SK-N-SH (cell line): Measurements from ENCODE around the gene CACNA2D4. TPM values are rescaled to one million over a fixed set of nuclear protein-coding genes. Genes with fewer than 3 reads are reported as not detected.

ENCODE experiments used
- CTCF ChIA-PET: fragments of 300-600, 350-600 bp; formaldehyde crosslinking; extraction: SDS; loops from one replicate; lab custom pipeline; 2021; lab: Yijun Ruan, JAX
- POLR2A ChIA-PET: fragments of 350-600 bp; sonication (Branson Sonifier 250); formaldehyde crosslinking; extraction: SDS; loops from one replicate; lab custom pipeline; 2020; ENCODE audit warnings: antibody characterized with exemption, inconsistent platforms; lab: Yijun Ruan, JAX
- DNase-seq: peaks from one replicate; pipeline ENCODE4 v3.0.0; 2012
- H2AFZ ChIP-seq: fragments of 200-600 bp; sonication (generic); 2 replicates; pipeline ENCODE4 v1.8.1; 2016; ENCODE audit warnings: antibody characterized with exemption, mild to moderate bottlenecking, low read depth
- H3F3A ChIP-seq: fragments of 200-600 bp; sonication (generic); replicated peaks from 2 replicates; pipeline ENCODE3; 2016; ENCODE audit warnings: antibody characterized with exemption, mild to moderate bottlenecking; ENCODE audit not compliant: insufficient read depth
- H3K27ac ChIP-seq, 2 experiments: fragments of 200-500 bp in 1 of 2; fragments of 200-600 bp in 1 of 2; sonication (Bioruptor generic) in 1 of 2; sonication (generic), shearing (Covaris generic) in 1 of 2; 2 replicates each; pipeline versions ENCODE4 v1.5.1 to v1.6.1; 2014 to 2016; ENCODE audit warnings: low read depth in 2 of 2, inconsistent platforms in 1 of 2, low read length in 1 of 2, mild to moderate bottlenecking in 1 of 2, mixed read lengths in 1 of 2
- H3K27me3 ChIP-seq: fragments of 200-600 bp; sonication (generic), shearing (Covaris generic); 2 replicates; pipeline ENCODE4 v1.6.1; 2016; ENCODE audit warnings: mixed run types; ENCODE audit not compliant: insufficient read depth
- H3K36me3 ChIP-seq, 2 experiments: fragments of 200-500 bp in 1 of 2; fragments of 200-600 bp in 1 of 2; sonication (Bioruptor generic) in 1 of 2; sonication (generic) in 1 of 2; replicated peaks in 1 of 2; 2 replicates each; pipeline versions ENCODE3 to v1.5.1; 2014 to 2016; ENCODE audit warnings: low read length in 1 of 2, mild to moderate bottlenecking in 1 of 2; ENCODE audit not compliant: insufficient read depth in 2 of 2, control insufficient read depth in 1 of 2
- H3K4me1 ChIP-seq, 2 experiments: fragments of 200-500 bp in 1 of 2; fragments of 200-600 bp in 1 of 2; sonication (Bioruptor generic) in 1 of 2; sonication (generic), shearing (Covaris generic) in 1 of 2; 2 replicates each; pipeline versions ENCODE4 v1.5.1 to v1.6.1; 2014 to 2016; ENCODE audit warnings: low read depth in 1 of 2, low read length in 1 of 2, mixed run types in 1 of 2; ENCODE audit not compliant: insufficient read depth in 2 of 2, control insufficient read depth in 1 of 2
- H3K4me2 ChIP-seq: fragments of 200-600 bp; sonication (generic), shearing (Covaris generic); 2 replicates; pipeline ENCODE4 v1.6.1; 2017; ENCODE audit warnings: mixed run types
- H3K4me3 ChIP-seq, 2 experiments: fragments of 200-500 bp in 1 of 2; fragments of 200-600 bp in 1 of 2; sonication (Bioruptor generic) in 1 of 2; sonication (generic), shearing (Covaris generic) in 1 of 2; 2 replicates each; pipeline versions ENCODE4 v1.5.1 to v1.8.1; 2014 to 2016; ENCODE audit warnings: low read depth in 2 of 2, inconsistent platforms in 1 of 2, low read length in 1 of 2, mild to moderate bottlenecking in 1 of 2, mixed read lengths in 1 of 2, moderate library complexity in 1 of 2
- H3K79me2 ChIP-seq: fragments of 200-600 bp; sonication (generic); 2 replicates; pipeline ENCODE4 v1.8.1; 2017; ENCODE audit warnings: mild to moderate bottlenecking; ENCODE audit not compliant: insufficient read depth
- H3K9ac ChIP-seq: fragments of 200-600 bp; sonication (generic); 2 replicates; pipeline ENCODE4 v1.6.1; 2017; ENCODE audit warnings: mixed run types
- H3K9me2 ChIP-seq: fragments of 200-600 bp; sonication (generic); 2 replicates; pipeline ENCODE4 v1.6.1; 2017; ENCODE audit warnings: mixed run types
- H3K9me3 ChIP-seq: fragments of 200-600 bp; sonication (generic); 2 replicates; pipeline ENCODE4 v1.6.1; 2017; ENCODE audit warnings: mixed run types, mild to moderate bottlenecking, moderate library complexity
- H4K20me1 ChIP-seq: fragments of 200-600 bp; sonication (generic); 2 replicates; pipeline ENCODE4 v1.6.1; 2017; ENCODE audit warnings: mild to moderate bottlenecking, mixed run types; ENCODE audit not compliant: insufficient read depth
- ELF1 ChIP-seq: IDR thresholded peaks from 2 replicates; pipeline ENCODE4 v1.4.0; 2012
- EP300 ChIP-seq, 2 experiments: IDR thresholded peaks; 2 replicates each; pipeline versions ENCODE4 v1.4.0 to v1.6.1; 2012; ENCODE audit warnings: borderline replicate concordance in 1 of 2, low read depth in 1 of 2, low read length in 1 of 2
- NFIC ChIP-seq: IDR thresholded peaks from 2 replicates; pipeline ENCODE4 v1.4.0; 2012; ENCODE audit warnings: borderline replicate concordance
- NRF1 ChIP-seq: IDR thresholded peaks from 2 replicates; pipeline ENCODE4 v1.6.1; 2012; ENCODE audit warnings: low read depth, mild to moderate bottlenecking, low read length
- POLR2AphosphoS5 ChIP-seq: IDR thresholded peaks from 2 replicates; pipeline ENCODE4 v1.6.1; 2012; ENCODE audit warnings: low read depth, low read length
- RCOR1 ChIP-seq: fragments of 150-350 bp; IDR thresholded peaks from 2 replicates; pipeline ENCODE4 v1.6.1; 2017; ENCODE audit warnings: antibody characterized with exemption, low read length
- RXRA ChIP-seq: IDR thresholded peaks from 2 replicates; pipeline ENCODE4 v1.4.0; 2012; ENCODE audit warnings: low read depth, mild to moderate bottlenecking, borderline replicate concordance
- TAF1 ChIP-seq: IDR thresholded peaks from 2 replicates; pipeline ENCODE4 v1.6.1; 2012; ENCODE audit warnings: low read depth, mild to moderate bottlenecking, low read length, moderate library complexity, borderline replicate concordance
- TCF12 ChIP-seq: IDR thresholded peaks from 2 replicates; pipeline ENCODE4 v1.4.0; 2012
- TEAD4 ChIP-seq: IDR thresholded peaks from 2 replicates; pipeline ENCODE4 v1.4.0; 2012; ENCODE audit warnings: mild to moderate bottlenecking, borderline replicate concordance; ENCODE audit not compliant: insufficient read depth
- YY1 ChIP-seq: IDR thresholded peaks from 2 replicates; pipeline ENCODE4 v1.4.0; 2012; ENCODE audit warnings: low read depth, mild to moderate bottlenecking
- WGBS: methylation state at CpG from one replicate; pipeline ENCODE4 v1.1.6; 2017; ENCODE audit warnings: low lambda C conversion rate; 5-methylcytosine and 5-hydroxymethylcytosine counted together
- polyA plus RNA-seq, 3 experiments: library from polyadenylated mRNA; depleted of rRNA; stranded (reverse); fragments of >200 nt; gene quantifications; 2 replicates each; pipeline ENCODE4 v1.2.3, GENCODE V29; 2012
- TF ChIP-seq, protein P1 (sequence below): IDR thresholded peaks from 2 replicates; pipeline ENCODE4 v1.4.0; 2012; ENCODE audit warnings: low read depth, borderline replicate concordance
- TF ChIP-seq, protein P2 (sequence below): fragments of 150-350 bp; IDR thresholded peaks from 2 replicates; pipeline ENCODE4 v1.6.1; 2016; ENCODE audit warnings: mild to moderate bottlenecking, low read depth, low read length
- TF ChIP-seq, protein P3 (sequence below): fragments of 200-600 bp; sonication (generic); IDR thresholded peaks from 2 replicates; pipeline ENCODE4 v1.6.1; 2017; ENCODE audit warnings: antibody characterized with exemption, mild to moderate bottlenecking, moderate library complexity
- TF ChIP-seq, protein P4 (sequence below): IDR thresholded peaks from 2 replicates; pipeline ENCODE4 v1.4.0; 2012; ENCODE audit warnings: low read depth

Gene CACNA2D4
- polyA plus RNA-seq, 1 of the 3 experiments (the other 2 are of a cell fraction) = 0.02 TPM

GRCh38 chr12:1935700-1936378 is 17.4 kb upstream of the CACNA2D4 start (continued):
- TF ChIP-seq RXRA (no peak), YY1 (no peak)

DNA sequence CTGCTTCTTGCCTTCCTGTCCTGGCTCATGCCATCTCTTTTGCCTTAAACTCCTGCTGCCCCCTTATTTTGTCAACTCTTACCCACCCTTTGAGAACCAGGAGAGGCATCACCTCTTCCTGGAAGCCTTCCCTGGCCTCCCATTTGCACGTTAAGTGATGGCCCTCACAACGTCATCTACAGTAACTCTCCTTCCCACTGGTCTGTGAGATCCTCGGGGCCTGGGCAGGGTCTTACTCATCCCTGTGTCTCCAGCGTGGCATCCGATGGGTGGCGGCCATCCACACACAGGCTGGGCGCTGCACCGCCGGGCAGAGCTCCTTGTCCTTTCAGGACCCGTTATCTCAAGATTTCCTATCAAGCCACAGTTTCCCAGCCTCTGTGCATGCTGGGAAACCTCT is 16.8 kb upstream of the CACNA2D4 start:
- no peak overlapping the region for H3K4me3 ChIP-seq
- peaks cover 3 to 15% of the 10 kb centered on the region in 2 experiments for H3K36me3 ChIP-seq
- peaks cover 4 to 64% of the 10 kb centered on the region in 2 experiments; a peak in 2 of 4 replicates for H3K4me1 ChIP-seq
- H3K9me3 ChIP-seq = no peaks in the 10 kb centered on the region
- no peak overlapping the region for H3K9ac ChIP-seq
- TF ChIP-seq EP300 (IDR thresholded peaks at IDR 0.05; ENCODE audit: borderline replicate concordance in 1 of 2, low read depth in 1 of 2, low read length in 1 of 2) (no peak), TCF12 (no peak), TAF1 (no peak), YY1 (no peak), ELF1 (no peak), RXRA (no peak)
- TF ChIP-seq, protein P1, sequence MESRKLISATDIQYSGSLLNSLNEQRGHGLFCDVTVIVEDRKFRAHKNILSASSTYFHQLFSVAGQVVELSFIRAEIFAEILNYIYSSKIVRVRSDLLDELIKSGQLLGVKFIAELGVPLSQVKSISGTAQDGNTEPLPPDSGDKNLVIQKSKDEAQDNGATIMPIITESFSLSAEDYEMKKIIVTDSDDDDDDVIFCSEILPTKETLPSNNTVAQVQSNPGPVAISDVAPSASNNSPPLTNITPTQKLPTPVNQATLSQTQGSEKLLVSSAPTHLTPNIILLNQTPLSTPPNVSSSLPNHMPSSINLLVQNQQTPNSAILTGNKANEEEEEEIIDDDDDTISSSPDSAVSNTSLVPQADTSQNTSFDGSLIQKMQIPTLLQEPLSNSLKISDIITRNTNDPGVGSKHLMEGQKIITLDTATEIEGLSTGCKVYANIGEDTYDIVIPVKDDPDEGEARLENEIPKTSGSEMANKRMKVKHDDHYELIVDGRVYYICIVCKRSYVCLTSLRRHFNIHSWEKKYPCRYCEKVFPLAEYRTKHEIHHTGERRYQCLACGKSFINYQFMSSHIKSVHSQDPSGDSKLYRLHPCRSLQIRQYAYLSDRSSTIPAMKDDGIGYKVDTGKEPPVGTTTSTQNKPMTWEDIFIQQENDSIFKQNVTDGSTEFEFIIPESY = no peak
- TF ChIP-seq, all 33 proteins: peak for 0
- no peak overlapping the region for H3K27ac ChIP-seq
- H2AFZ ChIP-seq = no peak overlapping the region
- H3K79me2 ChIP-seq = no peaks in the 10 kb centered on the region
- H3K4me2 ChIP-seq = no peak overlapping the region
- peaks cover 3% of the 10 kb centered on the region for H3F3A ChIP-seq
- ChIA-PET CTCF (interaction anchor here (1.7 to 4.7 kb wide), 5 partner anchors 136 to 647 kb away, joined by 3 to 33 read pairs (median 9); no protein-coding TSS in a partner anchor), POLR2A (no interaction called here)
- H4K20me1 ChIP-seq = no peaks in the 10 kb centered on the region
- no peaks in the 10 kb centered on the region for H3K9me2 ChIP-seq
- peak; percentile 7 for DNase-seq
- no peaks in the 10 kb centered on the region for H3K27me3 ChIP-seq
- WGBS = 97% methylated on average over 10 of the region's 10 CpGs

DNA sequence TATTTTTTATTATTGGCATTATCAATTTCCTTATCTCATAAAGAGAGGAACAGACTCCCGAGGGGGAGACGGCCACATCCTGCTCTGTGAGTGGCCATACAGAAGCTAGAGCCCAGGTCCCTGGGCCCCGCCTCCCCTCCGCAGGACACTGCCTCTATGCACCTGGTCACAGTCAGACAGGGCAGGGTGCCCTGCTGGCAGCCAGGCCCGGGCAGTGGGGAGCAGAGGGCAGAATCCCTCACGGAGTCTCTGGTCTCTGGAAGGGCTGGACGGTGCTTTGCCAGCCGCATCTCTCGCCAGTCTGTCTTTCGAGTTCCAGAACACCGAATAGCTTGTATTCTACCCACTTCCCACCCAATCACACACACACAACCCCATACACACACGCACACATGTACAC is 16.4 kb upstream of the CACNA2D4 start:
- Histone ChIP-seq H3K4me3 (no peak overlapping the region), H4K20me1 (no peaks in the 10 kb centered on the region), H3K36me3 (peaks cover 3 to 13% of the 10 kb centered on the region in 2 experiments), H3K9ac (no peak overlapping the region), H3K79me2 (no peaks in the 10 kb centered on the region), H3K9me2 (no peaks in the 10 kb centered on the region), H3F3A (peaks cover 3% of the 10 kb centered on the region), H3K4me1 (peaks cover 4 to 62% of the 10 kb centered on the region in 2 experiments; a peak in 2 of 4 replicates), H2AFZ (no peak overlapping the region), H3K27ac (no peak overlapping the region), H3K27me3 (no peaks in the 10 kb centered on the region), H3K9me3 (no peaks in the 10 kb centered on the region), H3K4me2 (no peak overlapping the region)
- 93% methylated on average over 10 of the region's 12 CpGs for WGBS
- ChIA-PET CTCF (interaction anchor here (0.5 to 4.7 kb wide), 5 partner anchors 95 to 144 kb away, joined by 3 to 33 read pairs (median 9); no protein-coding TSS in a partner anchor), POLR2A (no interaction called here)
- DNase-seq = peak; percentile 18
- TF ChIP-seq, protein P1 = no peak
- TF ChIP-seq TEAD4 = no peak
- no peak for TF ChIP-seq NFIC
- TF ChIP-seq NRF1 = no peak
- TF ChIP-seq RCOR1 = no peak
- TF ChIP-seq, protein P2, sequence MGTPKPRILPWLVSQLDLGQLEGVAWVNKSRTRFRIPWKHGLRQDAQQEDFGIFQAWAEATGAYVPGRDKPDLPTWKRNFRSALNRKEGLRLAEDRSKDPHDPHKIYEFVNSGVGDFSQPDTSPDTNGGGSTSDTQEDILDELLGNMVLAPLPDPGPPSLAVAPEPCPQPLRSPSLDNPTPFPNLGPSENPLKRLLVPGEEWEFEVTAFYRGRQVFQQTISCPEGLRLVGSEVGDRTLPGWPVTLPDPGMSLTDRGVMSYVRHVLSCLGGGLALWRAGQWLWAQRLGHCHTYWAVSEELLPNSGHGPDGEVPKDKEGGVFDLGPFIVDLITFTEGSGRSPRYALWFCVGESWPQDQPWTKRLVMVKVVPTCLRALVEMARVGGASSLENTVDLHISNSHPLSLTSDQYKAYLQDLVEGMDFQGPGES = no peak
- TF ChIP-seq, protein P3, sequence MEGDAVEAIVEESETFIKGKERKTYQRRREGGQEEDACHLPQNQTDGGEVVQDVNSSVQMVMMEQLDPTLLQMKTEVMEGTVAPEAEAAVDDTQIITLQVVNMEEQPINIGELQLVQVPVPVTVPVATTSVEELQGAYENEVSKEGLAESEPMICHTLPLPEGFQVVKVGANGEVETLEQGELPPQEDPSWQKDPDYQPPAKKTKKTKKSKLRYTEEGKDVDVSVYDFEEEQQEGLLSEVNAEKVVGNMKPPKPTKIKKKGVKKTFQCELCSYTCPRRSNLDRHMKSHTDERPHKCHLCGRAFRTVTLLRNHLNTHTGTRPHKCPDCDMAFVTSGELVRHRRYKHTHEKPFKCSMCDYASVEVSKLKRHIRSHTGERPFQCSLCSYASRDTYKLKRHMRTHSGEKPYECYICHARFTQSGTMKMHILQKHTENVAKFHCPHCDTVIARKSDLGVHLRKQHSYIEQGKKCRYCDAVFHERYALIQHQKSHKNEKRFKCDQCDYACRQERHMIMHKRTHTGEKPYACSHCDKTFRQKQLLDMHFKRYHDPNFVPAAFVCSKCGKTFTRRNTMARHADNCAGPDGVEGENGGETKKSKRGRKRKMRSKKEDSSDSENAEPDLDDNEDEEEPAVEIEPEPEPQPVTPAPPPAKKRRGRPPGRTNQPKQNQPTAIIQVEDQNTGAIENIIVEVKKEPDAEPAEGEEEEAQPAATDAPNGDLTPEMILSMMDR = no peak
- TF ChIP-seq RXRA = no peak
- TF ChIP-seq, protein P4, sequence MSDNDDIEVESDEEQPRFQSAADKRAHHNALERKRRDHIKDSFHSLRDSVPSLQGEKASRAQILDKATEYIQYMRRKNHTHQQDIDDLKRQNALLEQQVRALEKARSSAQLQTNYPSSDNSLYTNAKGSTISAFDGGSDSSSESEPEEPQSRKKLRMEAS = no peak
- no peak for TF ChIP-seq ELF1
- no peak for TF ChIP-seq POLR2AphosphoS5
